GM12878 (cell line): Measurements from ENCODE around the gene NBR1. TPM values are rescaled to one million over a fixed set of nuclear protein-coding genes. Genes with fewer than 3 reads are reported as not detected.

ENCODE experiments used
- BACH1 ChIP-seq: fragments of 450-650 bp; IDR thresholded peaks from 2 replicates; pipeline ENCODE4 v1.6.1; 2017; ENCODE audit warnings: mild to moderate bottlenecking, borderline replicate concordance
- BCL11A ChIP-seq: IDR thresholded peaks from 2 replicates; pipeline ENCODE4 v1.6.1; 2011; ENCODE audit warnings: low read depth, low read length
- BMI1 ChIP-seq: fragments of 450-650 bp; IDR thresholded peaks from 2 replicates; pipeline ENCODE4 v1.6.1; 2016; ENCODE audit warnings: mild to moderate bottlenecking, moderate library complexity, borderline replicate concordance
- CHD2 ChIP-seq: IDR thresholded peaks from 2 replicates; pipeline ENCODE4 v1.6.1; 2011; ENCODE audit warnings: low read depth, low read length, improper control_type of control experiment, borderline replicate concordance
- CREM ChIP-seq: IDR thresholded peaks from 2 replicates; pipeline ENCODE4 v1.6.1; 2014; ENCODE audit warnings: antibody characterized with exemption, low read depth
- IKZF1 ChIP-seq: fragments of 450-650 bp; conservative IDR thresholded peaks from 2 replicates; pipeline ENCODE4 v1.6.1; 2017; ENCODE audit warnings: antibody characterized with exemption, mild to moderate bottlenecking
- JUNB ChIP-seq: IDR thresholded peaks from 2 replicates; pipeline ENCODE4 v1.6.1; 2016; ENCODE audit warnings: antibody characterized with exemption, mild to moderate bottlenecking
- JUND ChIP-seq: IDR thresholded peaks from 2 replicates; pipeline ENCODE4 v1.6.1; 2012; ENCODE audit warnings: low read depth, mild to moderate bottlenecking, low read length, improper control_type of control experiment, moderate library complexity
- KAT2A ChIP-seq: conservative IDR thresholded peaks from 2 replicates; pipeline ENCODE4 v1.6.1; 2011; ENCODE audit warnings: low read depth, low read length; ENCODE audit not compliant: control insufficient read depth
- NFIC ChIP-seq: IDR thresholded peaks from 2 replicates; pipeline ENCODE4 v1.6.1; 2012; ENCODE audit warnings: low read depth, mild to moderate bottlenecking, inconsistent platforms, low read length, moderate library complexity
- NFYA ChIP-seq: IDR thresholded peaks from 2 replicates; pipeline ENCODE4 v1.6.1; 2011; ENCODE audit warnings: low read depth, mild to moderate bottlenecking, low read length, improper control_type of control experiment, borderline replicate concordance
- NR2C1 ChIP-seq: fragments of 450-650 bp; IDR thresholded peaks from 2 replicates; pipeline ENCODE4 v1.6.1; 2017; ENCODE audit warnings: antibody characterized with exemption, mild to moderate bottlenecking, moderate library complexity
- POLR2AphosphoS2 ChIP-seq: IDR thresholded peaks from 2 replicates; pipeline ENCODE4 v1.6.1; 2011; ENCODE audit warnings: low read depth, mild to moderate bottlenecking, low read length, improper control_type of control experiment, moderate library complexity
- RAD21 ChIP-seq: IDR thresholded peaks from 2 replicates; pipeline ENCODE4 v1.6.1; 2011; ENCODE audit warnings: mild to moderate bottlenecking, low read depth, low read length, moderate library complexity; ENCODE audit not compliant: insufficient read depth
- RELA ChIP-seq: fragments of 450-650 bp; IDR thresholded peaks from 2 replicates; pipeline ENCODE4 v1.8.0; 2014; ENCODE audit warnings: borderline replicate concordance; ENCODE audit not compliant: partially characterized antibody
- SIN3A ChIP-seq: IDR thresholded peaks from 2 replicates; pipeline ENCODE4 v1.6.1; 2012; ENCODE audit warnings: low read depth, low read length, improper control_type of control experiment
- SIX5 ChIP-seq: IDR thresholded peaks from 2 replicates; pipeline ENCODE4 v1.6.1; 2011; ENCODE audit warnings: mild to moderate bottlenecking, low read depth, low read length, moderate library complexity; ENCODE audit not compliant: severe bottlenecking
- SMC3 ChIP-seq: IDR thresholded peaks from 2 replicates; pipeline ENCODE4 v1.6.1; 2011; ENCODE audit warnings: low read length, improper control_type of control experiment, borderline replicate concordance
- TARDBP ChIP-seq: IDR thresholded peaks from 2 replicates; pipeline ENCODE4 v1.6.1; 2016; ENCODE audit warnings: borderline replicate concordance
- TCF12 ChIP-seq: IDR thresholded peaks from 2 replicates; pipeline ENCODE4 v1.6.1; 2011; ENCODE audit warnings: low read depth, mild to moderate bottlenecking, low read length
- YY1 ChIP-seq: IDR thresholded peaks from 2 replicates; pipeline ENCODE4 v1.6.1; 2011; ENCODE audit warnings: low read depth, mild to moderate bottlenecking, low read length
- ZBED1 ChIP-seq: IDR thresholded peaks from 2 replicates; pipeline ENCODE4 v1.6.1; 2016; ENCODE audit warnings: borderline replicate concordance
- ZNF24 ChIP-seq: fragments of 450-650 bp; IDR thresholded peaks from 2 replicates; pipeline ENCODE4 v1.6.1; 2017; ENCODE audit warnings: antibody characterized with exemption, mild to moderate bottlenecking
- ZNF274 ChIP-seq: IDR thresholded peaks from one replicate; pipeline ENCODE4 v1.8.0; 2011; ENCODE audit not compliant: insufficient read length, insufficient read depth
- ZSCAN29 ChIP-seq: fragments of 450-650 bp; IDR thresholded peaks from 2 replicates; pipeline ENCODE4 v1.6.1; 2017; ENCODE audit warnings: mild to moderate bottlenecking, moderate library complexity
- polyA plus RNA-seq, 11 experiments: library from polyadenylated mRNA; depleted of rRNA in 4 of 11; unstranded in 6 of 11; stranded (reverse) in 5 of 11; fragments of >200 nt; fragmentation: Nextera tagmentation in 4 of 11; fragmentation: Illumina TruSeq in 1 of 11; extraction: Ambion mirVana in 4 of 11; extraction: Trizol in 1 of 11; gene quantifications; 1 replicate in 1 of 11; 2 replicates in 10 of 11; pipeline versions ENCODE4 v1.2.1 to v1.2.3, GENCODE V29; 2011 to 2016; ENCODE audit warnings: inconsistent platforms in 2 of 11, missing spikeins in 2 of 11, low read depth in 1 of 11
- total RNA-seq, 4 experiments: library from RNA; depleted of rRNA in 3 of 4; stranded (reverse); fragments of >200 nt in 3 of 4; fragmentation: Illumina TruSeq in 1 of 4; extraction: Trizol in 1 of 4; gene quantifications; 2 replicates each; pipeline versions ENCODE4 v1.2.1 to v1.2.3, GENCODE V29; 2013 to 2021
- TF ChIP-seq, protein P1 (sequence below): IDR thresholded peaks from 2 replicates; pipeline ENCODE4 v1.6.1; 2012; ENCODE audit warnings: low read depth, low read length, improper control_type of control experiment
- TF ChIP-seq, protein P2 (sequence below): fragments of 150-350 bp; IDR thresholded peaks from 2 replicates; pipeline ENCODE4 v1.6.1; 2014; ENCODE audit warnings: mild to moderate bottlenecking, low read depth, low read length
- TF ChIP-seq, protein P3 (sequence below): fragments of 450-650 bp; IDR thresholded peaks from 2 replicates; pipeline ENCODE4 v1.6.1; 2017; ENCODE audit warnings: antibody characterized with exemption, mild to moderate bottlenecking, moderate library complexity
- TF ChIP-seq, protein P4 (sequence below): IDR thresholded peaks from 2 replicates; pipeline ENCODE4 v1.6.1; 2011; ENCODE audit warnings: low read depth, low read length, improper control_type of control experiment, borderline replicate concordance

The NBR1 gene
- total and polyA plus RNA-seq, 10 of the 15 experiments (the other 5 are each of a cell fraction or from before 2014, with no cell fraction given) = 3.5 to 55.2 (median 28.2) TPM

DNA sequence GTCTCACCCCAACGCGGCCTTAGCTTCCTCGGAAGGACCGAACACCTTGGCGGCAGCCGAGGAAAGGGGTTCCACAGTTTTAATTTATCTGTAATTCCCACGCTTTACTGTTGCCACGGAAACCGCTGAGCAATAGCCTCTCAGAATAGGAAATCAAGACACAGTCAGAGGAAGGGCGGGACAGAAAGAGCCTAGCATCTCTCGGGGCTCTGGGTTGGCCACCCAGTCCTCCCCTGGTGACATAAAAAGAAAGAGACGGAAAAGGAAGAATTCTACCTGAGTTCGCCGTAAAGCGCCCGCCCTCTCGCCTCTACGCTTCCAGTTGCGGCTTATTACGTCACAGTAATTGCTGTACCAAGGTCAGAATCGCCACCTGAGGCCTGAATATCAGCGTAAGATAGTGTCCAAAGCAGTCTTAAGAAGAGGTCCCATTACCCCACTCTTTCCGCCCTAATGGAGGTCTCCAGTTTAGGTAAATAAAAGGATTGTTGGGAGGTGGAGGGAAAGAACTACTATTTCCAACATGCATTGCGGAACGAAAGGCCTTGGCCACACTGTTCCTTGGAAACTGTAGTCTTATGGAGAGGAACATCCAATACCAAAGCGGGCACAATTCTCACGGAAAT, 761 bp upstream of the NBR1 start (continued):
- TF ChIP-seq SIX5 = peak; percentile 49
- TF ChIP-seq, protein P1, sequence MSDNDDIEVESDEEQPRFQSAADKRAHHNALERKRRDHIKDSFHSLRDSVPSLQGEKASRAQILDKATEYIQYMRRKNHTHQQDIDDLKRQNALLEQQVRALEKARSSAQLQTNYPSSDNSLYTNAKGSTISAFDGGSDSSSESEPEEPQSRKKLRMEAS = no peak
- no peak for TF ChIP-seq ZNF274
- TF ChIP-seq CREM = peak; percentile 97
- TF ChIP-seq YY1 = no peak
- TF ChIP-seq TARDBP = no peak
- TF ChIP-seq SIN3A = peak; percentile 97
- no peak for TF ChIP-seq POLR2AphosphoS2
- TF ChIP-seq, protein P2, sequence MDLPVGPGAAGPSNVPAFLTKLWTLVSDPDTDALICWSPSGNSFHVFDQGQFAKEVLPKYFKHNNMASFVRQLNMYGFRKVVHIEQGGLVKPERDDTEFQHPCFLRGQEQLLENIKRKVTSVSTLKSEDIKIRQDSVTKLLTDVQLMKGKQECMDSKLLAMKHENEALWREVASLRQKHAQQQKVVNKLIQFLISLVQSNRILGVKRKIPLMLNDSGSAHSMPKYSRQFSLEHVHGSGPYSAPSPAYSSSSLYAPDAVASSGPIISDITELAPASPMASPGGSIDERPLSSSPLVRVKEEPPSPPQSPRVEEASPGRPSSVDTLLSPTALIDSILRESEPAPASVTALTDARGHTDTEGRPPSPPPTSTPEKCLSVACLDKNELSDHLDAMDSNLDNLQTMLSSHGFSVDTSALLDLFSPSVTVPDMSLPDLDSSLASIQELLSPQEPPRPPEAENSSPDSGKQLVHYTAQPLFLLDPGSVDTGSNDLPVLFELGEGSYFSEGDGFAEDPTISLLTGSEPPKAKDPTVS = no peak
- no peak for TF ChIP-seq JUNB
- TF ChIP-seq ZNF24 = no peak
- TF ChIP-seq, protein P3, sequence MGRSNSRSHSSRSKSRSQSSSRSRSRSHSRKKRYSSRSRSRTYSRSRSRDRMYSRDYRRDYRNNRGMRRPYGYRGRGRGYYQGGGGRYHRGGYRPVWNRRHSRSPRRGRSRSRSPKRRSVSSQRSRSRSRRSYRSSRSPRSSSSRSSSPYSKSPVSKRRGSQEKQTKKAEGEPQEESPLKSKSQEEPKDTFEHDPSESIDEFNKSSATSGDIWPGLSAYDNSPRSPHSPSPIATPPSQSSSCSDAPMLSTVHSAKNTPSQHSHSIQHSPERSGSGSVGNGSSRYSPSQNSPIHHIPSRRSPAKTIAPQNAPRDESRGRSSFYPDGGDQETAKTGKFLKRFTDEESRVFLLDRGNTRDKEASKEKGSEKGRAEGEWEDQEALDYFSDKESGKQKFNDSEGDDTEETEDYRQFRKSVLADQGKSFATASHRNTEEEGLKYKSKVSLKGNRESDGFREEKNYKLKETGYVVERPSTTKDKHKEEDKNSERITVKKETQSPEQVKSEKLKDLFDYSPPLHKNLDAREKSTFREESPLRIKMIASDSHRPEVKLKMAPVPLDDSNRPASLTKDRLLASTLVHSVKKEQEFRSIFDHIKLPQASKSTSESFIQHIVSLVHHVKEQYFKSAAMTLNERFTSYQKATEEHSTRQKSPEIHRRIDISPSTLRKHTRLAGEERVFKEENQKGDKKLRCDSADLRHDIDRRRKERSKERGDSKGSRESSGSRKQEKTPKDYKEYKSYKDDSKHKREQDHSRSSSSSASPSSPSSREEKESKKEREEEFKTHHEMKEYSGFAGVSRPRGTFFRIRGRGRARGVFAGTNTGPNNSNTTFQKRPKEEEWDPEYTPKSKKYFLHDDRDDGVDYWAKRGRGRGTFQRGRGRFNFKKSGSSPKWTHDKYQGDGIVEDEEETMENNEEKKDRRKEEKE = no peak
- no peak for TF ChIP-seq ZBED1
- TF ChIP-seq RAD21 = no peak
- no peak for TF ChIP-seq BCL11A
- TF ChIP-seq RELA = peak; percentile 33
- no peak for TF ChIP-seq ZSCAN29
- peak; percentile 68; the same call in 1 of the 2 replicates for TF ChIP-seq CHD2
- peak; percentile 69; the same call in 1 of the 2 replicates for TF ChIP-seq NR2C1
- no peak; the same call in 1 of the 2 replicates for TF ChIP-seq NFYA
- TF ChIP-seq IKZF1 = peak; percentile 71
- TF ChIP-seq NFIC = no peak
- no peak for TF ChIP-seq BACH1
- no peak for TF ChIP-seq SMC3
- TF ChIP-seq, protein P4, sequence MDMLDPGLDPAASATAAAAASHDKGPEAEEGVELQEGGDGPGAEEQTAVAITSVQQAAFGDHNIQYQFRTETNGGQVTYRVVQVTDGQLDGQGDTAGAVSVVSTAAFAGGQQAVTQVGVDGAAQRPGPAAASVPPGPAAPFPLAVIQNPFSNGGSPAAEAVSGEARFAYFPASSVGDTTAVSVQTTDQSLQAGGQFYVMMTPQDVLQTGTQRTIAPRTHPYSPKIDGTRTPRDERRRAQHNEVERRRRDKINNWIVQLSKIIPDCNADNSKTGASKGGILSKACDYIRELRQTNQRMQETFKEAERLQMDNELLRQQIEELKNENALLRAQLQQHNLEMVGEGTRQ = no peak
- no peak for TF ChIP-seq KAT2A
- no peak for TF ChIP-seq TCF12
- TF ChIP-seq JUND = no peak
- peak; percentile 96 for TF ChIP-seq BMI1
